Type B pancreatic cell (in vitro differentiated cells): Measurements from ENCODE around the gene ERC2. TPM values are rescaled to one million over a fixed set of nuclear protein-coding genes. Genes with fewer than 3 reads are reported as not detected.
A peak's percentile ranks its signal among the peaks of the same experiment; 100 is the strongest.

Experiments used
- DNase-seq: peaks from one replicate; pipeline ENCODE4 v3.0.0; 2021; ENCODE audit warnings: mixed read lengths; ENCODE audit not compliant: unreplicated experiment; ENCODE audit errors: extremely low spot score
- H3K27ac Mint-ChIP-seq: 2 replicates; pipeline ENCODE4 v1.8.0; 2021; ENCODE audit warnings: mild to moderate bottlenecking, mixed read lengths
- H3K27me3 Mint-ChIP-seq: 2 replicates; pipeline ENCODE4 v1.8.0; 2021; ENCODE audit warnings: mixed read lengths
- H3K36me3 Mint-ChIP-seq: 2 replicates; pipeline ENCODE4 v1.8.0; 2021; ENCODE audit warnings: mixed read lengths
- H3K4me1 Mint-ChIP-seq: one replicate; pipeline ENCODE4 v1.8.0; 2021; ENCODE audit warnings: mixed read lengths; ENCODE audit not compliant: unreplicated experiment
- H3K4me3 Mint-ChIP-seq: 2 replicates; pipeline ENCODE4 v1.8.0; 2021; ENCODE audit warnings: mild to moderate bottlenecking, mixed read lengths
- H3K9me3 Mint-ChIP-seq: 2 replicates; pipeline ENCODE4 v1.8.0; 2021; ENCODE audit warnings: mixed read lengths
- CTCF ChIP-seq: fragments of 200-600 bp; sonication (generic); conservative IDR thresholded peaks from 2 replicates; pipeline ENCODE4 v1.5.0; 2021; ENCODE audit warnings: antibody characterized with exemption, mild to moderate bottlenecking
- total RNA-seq: library from RNA; stranded (reverse); gene quantifications from 2 replicates; pipeline ENCODE4 v1.2.1, GENCODE V29; 2021; ENCODE audit warnings: low replicate concordance

ERC2 gene
- total RNA-seq, 1 donor from 2014 or later, result 6.1 TPM

- DNase-seq, result no peak
- Mint-ChIP-seq H3K4me3 (no peak overlapping the region), H3K36me3 (peaks cover 4% of the 10 kb centered on the region), H3K4me1 (no peaks in the 10 kb centered on the region), H3K27me3 (peaks cover 24% of the 10 kb centered on the region), H3K27ac (no peak overlapping the region), H3K9me3 (peaks cover 5% of the 10 kb centered on the region)
- TF ChIP-seq CTCF, result no peak
These were observed 870.0 kb downstream of the ERC2 start for GRCh38 chr3:55598224-55598623.

- DNase-seq, result no peak
- Mint-ChIP-seq H3K9me3 (peaks cover 5% of the 10 kb centered on the region), H3K4me1 (peaks cover 5% of the 10 kb centered on the region), H3K27me3 (peaks cover 22% of the 10 kb centered on the region), H3K36me3 (peaks cover 4% of the 10 kb centered on the region), H3K27ac (no peak overlapping the region), H3K4me3 (no peak overlapping the region)
- no peak for TF ChIP-seq CTCF
These were observed 870.6 kb downstream of the ERC2 start for GRCh38 chr3:55597641-55598040.

- no peak for TF ChIP-seq CTCF
- Mint-ChIP-seq H3K36me3 (peaks cover 4% of the 10 kb centered on the region), H3K4me1 (peaks cover 16% of the 10 kb centered on the region), H3K4me3 (no peak overlapping the region), H3K9me3 (peaks cover 5% of the 10 kb centered on the region), H3K27me3 (peaks cover 15% of the 10 kb centered on the region), H3K27ac (no peak overlapping the region)
- no peak for DNase-seq
These were observed 872.1 kb downstream of the ERC2 start for GRCh38 chr3:55596212-55596611.

DNA sequence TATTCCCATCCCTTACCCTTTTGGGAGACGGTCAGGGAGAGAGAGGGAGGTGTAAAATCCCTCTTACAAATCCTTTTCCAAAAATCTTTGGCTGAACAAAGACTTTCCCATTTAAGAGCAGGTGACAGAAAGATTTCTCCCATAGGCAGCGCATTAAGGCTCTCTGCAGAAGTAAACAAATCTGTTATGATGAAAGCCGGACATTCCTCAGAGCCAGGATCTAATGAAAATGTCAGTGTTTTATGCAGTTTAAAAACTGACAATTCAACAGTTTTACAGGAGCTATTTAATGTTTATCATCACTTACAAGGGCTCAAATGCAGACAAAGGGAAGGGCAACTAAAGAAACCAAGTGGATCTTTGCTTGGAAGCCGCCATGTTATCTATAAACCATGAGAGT is 872.8 kb downstream of the ERC2 start:
- DNase-seq, result no peak
- H3K4me1 Mint-ChIP-seq, result peaks cover 16% of the 10 kb centered on the region
- H3K9me3 Mint-ChIP-seq, result peaks cover 5% of the 10 kb centered on the region
- no peak for TF ChIP-seq CTCF
- peaks cover 4% of the 10 kb centered on the region for H3K36me3 Mint-ChIP-seq
- peaks cover 15% of the 10 kb centered on the region for H3K27me3 Mint-ChIP-seq
- no peak overlapping the region for H3K4me3 Mint-ChIP-seq
- H3K27ac Mint-ChIP-seq, result no peak overlapping the region

DNA sequence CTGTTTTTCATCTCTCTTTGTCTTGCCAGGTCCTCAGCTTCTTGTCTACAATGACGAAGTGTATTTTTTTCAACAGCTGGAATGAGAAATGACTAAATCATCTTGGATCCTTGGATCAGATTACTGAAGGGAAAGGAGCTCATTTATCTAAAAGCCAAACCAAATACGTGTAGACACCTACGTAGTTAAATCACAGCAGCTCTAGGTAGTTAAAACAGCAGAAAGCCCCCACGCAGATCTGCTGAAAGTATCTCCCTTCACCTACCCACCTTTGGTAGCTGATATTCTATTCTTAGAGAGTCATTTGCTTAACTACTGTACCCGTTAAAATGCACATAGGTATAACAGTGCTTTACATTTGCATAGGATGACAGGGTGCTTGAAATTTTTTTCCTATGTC is 875.7 kb downstream of the ERC2 start:
- DNase-seq, result no peak
- H3K4me1 Mint-ChIP-seq, result peaks cover 34% of the 10 kb centered on the region
- H3K36me3 Mint-ChIP-seq, result peaks cover 4% of the 10 kb centered on the region
- peaks cover 16% of the 10 kb centered on the region for H3K27me3 Mint-ChIP-seq
- H3K4me3 Mint-ChIP-seq, result peak overlapping the region; percentile 21
- H3K27ac Mint-ChIP-seq, result peak overlapping the region; percentile 73
- no peak for TF ChIP-seq CTCF
- peaks cover 5% of the 10 kb centered on the region for H3K9me3 Mint-ChIP-seq

GRCh38 chr3:55591888-55592287 is 876.4 kb downstream of the ERC2 start:
- TF ChIP-seq CTCF, result no peak
- H3K9me3 Mint-ChIP-seq, result peaks cover 5% of the 10 kb centered on the region
- peaks cover 40% of the 10 kb centered on the region for H3K4me1 Mint-ChIP-seq
- H3K4me3 Mint-ChIP-seq, result peak overlapping the region; percentile 21
- H3K27ac Mint-ChIP-seq, result peak overlapping the region; percentile 73
- H3K36me3 Mint-ChIP-seq, result peaks cover 4% of the 10 kb centered on the region
- DNase-seq, result no peak
- H3K27me3 Mint-ChIP-seq, result peaks cover 17% of the 10 kb centered on the region
